B cell (primary cell): ENCODE data around the gene MREG. TPM values are rescaled to one million over a fixed set of nuclear protein-coding genes. Genes with fewer than 3 reads are reported as not detected.

Experiments used
- ATAC-seq: fragments of 200-7000 bp; cut with Tn5 transposase; one replicate; pipeline ENCODE4 v1.10.0; 2021; ENCODE audit warnings: low read depth, mild to moderate bottlenecking, moderate number of reproducible peaks, moderate library complexity
- CTCF ChIA-PET: fragments of 350-600 bp; sonication (Branson Sonifier 250); formaldehyde crosslinking; loops from one replicate; lab custom pipeline; 2021; ENCODE audit warnings: antibody characterized with exemption, inconsistent platforms; lab: Charles Lee
- POLR2A ChIA-PET: fragments of 350-600 bp; sonication (Branson Sonifier 250); formaldehyde crosslinking; loops from one replicate; lab custom pipeline; 2021; ENCODE audit warnings: antibody characterized with exemption; lab: Charles Lee
- DNase-seq: peaks from one replicate; pipeline ENCODE4 v3.0.0; 2013
- H2AFZ ChIP-seq: 2 replicates; pipeline ENCODE4 v1.6.1; 2012; ENCODE audit warnings: mild to moderate bottlenecking, low read depth, low read length; ENCODE audit not compliant: insufficient read depth, poor library complexity, severe bottlenecking
- H3K27ac ChIP-seq, 2 donors: 1 replicate in 1 of 2; 2 replicates in 1 of 2; pipeline ENCODE4 v1.5.1; 2012 to 2013; ENCODE audit warnings: low read length in 2 of 2, mild to moderate bottlenecking in 2 of 2, moderate library complexity in 1 of 2
- H3K27me3 ChIP-seq, 4 experiments: fragments of 200-600 bp in 1 of 4; sonication (generic) in 1 of 4; replicated peaks in 1 of 4; 1 replicate in 2 of 4; 2 replicates in 2 of 4; pipeline versions ENCODE4 v1.6.1 to v1.7.0; 2013 to 2016; ENCODE audit warnings: low read length in 3 of 4, mild to moderate bottlenecking in 2 of 4, mixed read lengths in 1 of 4, moderate library complexity in 1 of 4; ENCODE audit not compliant: insufficient read depth in 4 of 4, control insufficient read depth in 3 of 4; ENCODE audit errors: control extremely low read depth in 1 of 4
- H3K36me3 ChIP-seq, 2 experiments: replicated peaks in 1 of 2; 1 replicate in 1 of 2; 2 replicates in 1 of 2; pipeline versions ENCODE4 v1.6.1 to v1.7.1; 2013; ENCODE audit warnings: low read length in 1 of 2; ENCODE audit not compliant: insufficient read depth in 2 of 2, control insufficient read depth in 1 of 2; ENCODE audit errors: control extremely low read depth in 1 of 2, extremely low read depth in 1 of 2
- H3K4me1 ChIP-seq, 2 donors: fragments of 200-600 bp in 1 of 2; sonication (generic) in 1 of 2; 1 replicate in 1 of 2; 2 replicates in 1 of 2; pipeline versions ENCODE4 v1.5.1 to v1.6.1; 2013 to 2017; ENCODE audit warnings: low read length in 2 of 2; ENCODE audit not compliant: control insufficient read depth in 2 of 2, insufficient read depth in 2 of 2
- H3K4me2 ChIP-seq: replicated peaks from 2 replicates; pipeline ENCODE3; 2012; ENCODE audit warnings: mild to moderate bottlenecking, low read depth, low read length; ENCODE audit not compliant: poor library complexity, severe bottlenecking
- H3K4me3 ChIP-seq, 5 experiments: fragments of 200-600 bp in 1 of 5; sonication (generic) in 1 of 5; 1 replicate in 3 of 5; 2 replicates in 2 of 5; pipeline versions ENCODE4 v1.5.1 to v1.7.0; 2011 to 2016; ENCODE audit warnings: low read length in 4 of 5, mild to moderate bottlenecking in 4 of 5, low read depth in 2 of 5, control low read depth in 1 of 5, moderate library complexity in 1 of 5; ENCODE audit not compliant: insufficient read depth in 1 of 5; ENCODE audit errors: control extremely low read depth in 1 of 5, extremely low read depth in 1 of 5
- H3K79me2 ChIP-seq: fragments of 200-600 bp; sonication (generic); one replicate; pipeline ENCODE4 v1.6.0; 2016; ENCODE audit warnings: low read length; ENCODE audit not compliant: control insufficient read depth, insufficient read depth
- H3K9ac ChIP-seq: fragments of 200-600 bp; sonication (generic); 2 replicates; pipeline ENCODE4 v1.6.1; 2017; ENCODE audit warnings: mild to moderate bottlenecking, low read length, moderate library complexity
- H3K9me3 ChIP-seq, 3 donors: one replicate each; pipeline versions ENCODE4 v1.6.1 to v1.7.1; 2013; ENCODE audit warnings: low read length in 2 of 3; ENCODE audit not compliant: control insufficient read depth in 2 of 3, insufficient read depth in 1 of 3; ENCODE audit errors: control extremely low read depth in 1 of 3
- H4K20me1 ChIP-seq: 2 replicates; pipeline ENCODE4 v1.6.0; 2012; ENCODE audit warnings: mild to moderate bottlenecking, low read length; ENCODE audit not compliant: insufficient read depth, control insufficient read depth, poor library complexity, severe bottlenecking
- H3K27ac Mint-ChIP-seq: one replicate; pipeline ENCODE4 v1.8.0; 2021; ENCODE audit warnings: mixed read lengths
- H3K27me3 Mint-ChIP-seq: one replicate; pipeline ENCODE4 v1.8.0; 2021; ENCODE audit warnings: mixed read lengths
- H3K4me1 Mint-ChIP-seq: one replicate; pipeline ENCODE4 v1.8.0; 2021; ENCODE audit warnings: mixed read lengths
- H3K4me3 Mint-ChIP-seq: one replicate; pipeline ENCODE4 v1.8.0; 2021; ENCODE audit warnings: mixed read lengths
- H3K9me3 Mint-ChIP-seq: one replicate; pipeline ENCODE4 v1.8.0; 2022; ENCODE audit warnings: mixed read lengths; ENCODE audit not compliant: insufficient read depth
- CTCF ChIP-seq: fragments of 200-600 bp; IDR thresholded peaks from one replicate; pipeline ENCODE4 v1.8.0; 2022; ENCODE audit warnings: antibody characterized with exemption, mild to moderate bottlenecking
- EZH2 ChIP-seq: IDR thresholded peaks from 2 replicates; pipeline ENCODE4 v1.6.1; 2012; ENCODE audit warnings: borderline replicate concordance, low read depth, mild to moderate bottlenecking, moderate library complexity, low read length; ENCODE audit not compliant: insufficient read depth, poor library complexity, severe bottlenecking
- WGBS: methylation state at CpG from one replicate; pipeline ENCODE4 v1.1.5; 2013; ENCODE audit warnings: missing lambda C conversion rate; ENCODE audit not compliant: insufficient coverage; 5-methylcytosine and 5-hydroxymethylcytosine counted together
- intact Hi-C: fragments of 100-400 bp; cut with micrococcal nuclease; formaldehyde crosslinking; loops from one replicate; pipeline ENCODE4 v1.10.0; 2022
- polyA plus RNA-seq: library from polyadenylated mRNA; depleted of rRNA; stranded (reverse); fragments of >200 nt; gene quantifications from 2 replicates; pipeline ENCODE4 v1.2.3, GENCODE V29; 2012
- total RNA-seq, 2 donors: library from RNA; stranded (reverse); fragments of 120-200 nt in 1 of 2; gene quantifications; 1 replicate in 1 of 2; 2 replicates in 1 of 2; pipeline versions ENCODE4 v1.2.3 to v1.2.4, GENCODE V29; 2013 to 2022

MREG gene
- total and polyA plus RNA-seq, 2 donors (not counting 1 experiment from before 2014, with no cell fraction given) = 2.1 to 5.7 TPM

- Mint-ChIP-seq H3K4me3 (no peak overlapping the region), H3K27ac (no peak overlapping the region), H3K9me3 (no peaks in the 10 kb centered on the region), H3K4me1 (no peaks in the 10 kb centered on the region), H3K27me3 (peaks cover 22% of the 10 kb centered on the region)
- H2AFZ ChIP-seq = no peak overlapping the region
- no peak overlapping the region for H3K4me2 ChIP-seq
- no peaks in the 10 kb centered on the region for H3K27me3 ChIP-seq
- no peaks in the 10 kb centered on the region for H4K20me1 ChIP-seq
- TF ChIP-seq CTCF = no peak
- no peak for TF ChIP-seq EZH2
- H3K4me1 ChIP-seq = no peaks in the 10 kb centered on the region
- 90% methylated on average over 2 of the region's 4 CpGs for WGBS
- H3K36me3 ChIP-seq = no peaks in the 10 kb centered on the region
- no peak overlapping the region for H3K9ac ChIP-seq
- H3K4me3 ChIP-seq = no peak overlapping the region
- ATAC-seq (no peak), DNase-seq (no peak)
- CTCF ChIA-PET = interaction anchor here (2.4 kb wide), 1 partner anchor 17 kb away, joined by 7 read pairs; no protein-coding TSS in a partner anchor
- intact Hi-C loops = no loop called here
- no peaks in the 10 kb centered on the region for H3K79me2 ChIP-seq
- POLR2A ChIA-PET = no interaction called here
- no peak overlapping the region for H3K27ac ChIP-seq
- no peaks in the 10 kb centered on the region for H3K9me3 ChIP-seq
These were observed 98.6 kb downstream of the MREG start for GRCh38 chr2:215914777-215915165.

GRCh38 chr2:215914054-215914776, 99.1 kb downstream of the MREG start:
- no peak for ATAC-seq
- no peak overlapping the region for H2AFZ ChIP-seq
- H3K79me2 ChIP-seq = no peaks in the 10 kb centered on the region
- ChIA-PET POLR2A (no interaction called here), CTCF (interaction anchor here (0.6 to 2.4 kb wide), 3 partner anchors 16 to 580 kb away, joined by 3 to 7 read pairs (median 4); no protein-coding TSS in a partner anchor)
- no peak overlapping the region for H3K4me3 ChIP-seq
- H3K9me3 Mint-ChIP-seq = no peaks in the 10 kb centered on the region
- no peak overlapping the region for H3K27ac ChIP-seq
- no peaks in the 10 kb centered on the region for H3K4me1 ChIP-seq
- H3K9ac ChIP-seq = no peak overlapping the region
- H3K4me2 ChIP-seq = no peak overlapping the region
- peaks cover 24% of the 10 kb centered on the region for H3K27me3 Mint-ChIP-seq
- no peaks in the 10 kb centered on the region for H3K9me3 ChIP-seq
- H3K27me3 ChIP-seq = no peaks in the 10 kb centered on the region
- intact Hi-C loops = no loop called here
- H3K36me3 ChIP-seq = no peaks in the 10 kb centered on the region
- H4K20me1 ChIP-seq = no peaks in the 10 kb centered on the region
- TF ChIP-seq EZH2 (no peak), CTCF (no peak)
- H3K4me1 Mint-ChIP-seq = no peaks in the 10 kb centered on the region
- H3K27ac Mint-ChIP-seq = no peak overlapping the region
- no peak overlapping the region for H3K4me3 Mint-ChIP-seq
- DNase-seq = no peak
- WGBS = 100% methylated on average over 1 of the region's 3 CpGs
